A673 (cell line): ENCODE data around the gene ZNF77. TPM values are rescaled to one million over a fixed set of nuclear protein-coding genes. Genes with fewer than 3 reads are reported as not detected.
"Not testable (repeated sequence)": the region's sequence is repeated elsewhere in the genome, so short reads cannot be mapped to it uniquely, and the experiment has no call there.

Experiments
- BruUV-seq: library from RNA; stranded (reverse); fragments of 400-500 nt; replicated peaks from 2 replicates; lab custom pipeline; 2021; lab: Mats Ljungman, UMichigan
- CTCF ChIA-PET: fragments of 300-600 bp; sonication (Branson Sonifier 250); formaldehyde crosslinking; loops from one replicate; lab custom pipeline; 2022; ENCODE audit warnings: antibody characterized with exemption; lab: Charles Lee
- POLR2A ChIA-PET: fragments of 300-600 bp; sonication (Branson Sonifier 250); formaldehyde crosslinking; loops from one replicate; lab custom pipeline; 2022; ENCODE audit warnings: antibody characterized with exemption; ENCODE audit not compliant: low non-redundant PET; lab: Charles Lee
- DNase-seq: peaks from one replicate; pipeline ENCODE4 v3.0.0-alpha.2; 2015; ENCODE audit warnings: low spot score
- H3K27ac ChIP-seq: fragments of 200-600 bp; sonication (generic); 2 replicates; pipeline ENCODE4 v1.5.1; 2016; ENCODE audit warnings: mixed run types, low read depth, mild to moderate bottlenecking, mixed read lengths, antibody characterized with exemption, low read length; ENCODE audit not compliant: poor library complexity, severe bottlenecking
- H3K27me3 ChIP-seq: fragments of 200-600 bp; sonication (generic); replicated peaks from 2 replicates; pipeline ENCODE4 v1.6.1; 2017; ENCODE audit warnings: mixed run types, low read depth, mild to moderate bottlenecking, mixed read lengths, antibody characterized with exemption, low read length; ENCODE audit not compliant: insufficient read depth, poor library complexity
- H3K36me3 ChIP-seq: fragments of 200-600 bp; sonication (generic); 2 replicates; pipeline ENCODE4 v1.6.1; 2016; ENCODE audit warnings: mixed run types, mild to moderate bottlenecking, mixed read lengths, antibody characterized with exemption, low read length; ENCODE audit not compliant: insufficient read depth, poor library complexity, severe bottlenecking
- H3K4me1 ChIP-seq: fragments of 200-600 bp; sonication (generic); 2 replicates; pipeline ENCODE4 v1.6.1; 2017; ENCODE audit warnings: mixed run types, mild to moderate bottlenecking, mixed read lengths, antibody characterized with exemption, low read length; ENCODE audit not compliant: insufficient read depth, poor library complexity, severe bottlenecking
- H3K4me3 ChIP-seq: fragments of 200-600 bp; sonication (generic); 2 replicates; pipeline ENCODE4 v1.5.1; 2016; ENCODE audit warnings: low read depth, mixed run types, mild to moderate bottlenecking, mixed read lengths, low read length; ENCODE audit not compliant: poor library complexity, severe bottlenecking
- H3K9me3 ChIP-seq: fragments of 200-600 bp; sonication (generic); 2 replicates; pipeline ENCODE4 v1.6.1; 2016; ENCODE audit warnings: mixed run types, low read depth, mild to moderate bottlenecking, mixed read lengths, antibody characterized with exemption, low read length; ENCODE audit not compliant: poor library complexity, severe bottlenecking
- EZH2 ChIP-seq: fragments of 200-600 bp; sonication (generic); IDR thresholded peaks from 2 replicates; pipeline ENCODE4 v1.6.1; 2017; ENCODE audit warnings: borderline replicate concordance, low read depth, mild to moderate bottlenecking, mixed read lengths, antibody characterized with exemption, low read length; ENCODE audit not compliant: poor library complexity, severe bottlenecking
- intact Hi-C: fragments of 100-400 bp; cut with micrococcal nuclease; formaldehyde crosslinking; loops from one replicate; pipeline ENCODE4 v1.10.0; 2022; ENCODE audit not compliant: unreplicated experiment
- total RNA-seq: library from RNA; stranded (reverse); gene quantifications from 2 replicates; pipeline ENCODE4 v1.2.3, GENCODE V29; 2021
- TF ChIP-seq, protein P1 (sequence below): fragments of 300-800, 200-600 bp; sonication (generic); conservative IDR thresholded peaks from 2 replicates; pipeline ENCODE4 v1.5.1; 2017; ENCODE audit warnings: low read depth, mild to moderate bottlenecking, antibody characterized with exemption, low read length, moderate library complexity, mixed read lengths

ZNF77 gene
- total RNA-seq, 1 experiment from 2014 or later = 6.4 TPM

GRCh38 chr19:2912306-2912705, 32.5 kb downstream of the ZNF77 start:
- no peak overlapping the region for H3K27ac ChIP-seq
- BruUV-seq = no TSS peak
- peaks cover 21% of the 10 kb centered on the region for H3K36me3 ChIP-seq
- ChIA-PET POLR2A (no interaction called here), CTCF (no interaction called here)
- H3K4me3 ChIP-seq = no peak overlapping the region
- H3K27me3 ChIP-seq = no peaks in the 10 kb centered on the region
- no peaks in the 10 kb centered on the region for H3K4me1 ChIP-seq
- DNase-seq = no peak
- peaks cover 42% of the 10 kb centered on the region for H3K9me3 ChIP-seq
- intact Hi-C loops = no loop called here
- TF ChIP-seq EZH2 = no peak
- TF ChIP-seq, protein P1, sequence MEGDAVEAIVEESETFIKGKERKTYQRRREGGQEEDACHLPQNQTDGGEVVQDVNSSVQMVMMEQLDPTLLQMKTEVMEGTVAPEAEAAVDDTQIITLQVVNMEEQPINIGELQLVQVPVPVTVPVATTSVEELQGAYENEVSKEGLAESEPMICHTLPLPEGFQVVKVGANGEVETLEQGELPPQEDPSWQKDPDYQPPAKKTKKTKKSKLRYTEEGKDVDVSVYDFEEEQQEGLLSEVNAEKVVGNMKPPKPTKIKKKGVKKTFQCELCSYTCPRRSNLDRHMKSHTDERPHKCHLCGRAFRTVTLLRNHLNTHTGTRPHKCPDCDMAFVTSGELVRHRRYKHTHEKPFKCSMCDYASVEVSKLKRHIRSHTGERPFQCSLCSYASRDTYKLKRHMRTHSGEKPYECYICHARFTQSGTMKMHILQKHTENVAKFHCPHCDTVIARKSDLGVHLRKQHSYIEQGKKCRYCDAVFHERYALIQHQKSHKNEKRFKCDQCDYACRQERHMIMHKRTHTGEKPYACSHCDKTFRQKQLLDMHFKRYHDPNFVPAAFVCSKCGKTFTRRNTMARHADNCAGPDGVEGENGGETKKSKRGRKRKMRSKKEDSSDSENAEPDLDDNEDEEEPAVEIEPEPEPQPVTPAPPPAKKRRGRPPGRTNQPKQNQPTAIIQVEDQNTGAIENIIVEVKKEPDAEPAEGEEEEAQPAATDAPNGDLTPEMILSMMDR = no peak

DNA sequence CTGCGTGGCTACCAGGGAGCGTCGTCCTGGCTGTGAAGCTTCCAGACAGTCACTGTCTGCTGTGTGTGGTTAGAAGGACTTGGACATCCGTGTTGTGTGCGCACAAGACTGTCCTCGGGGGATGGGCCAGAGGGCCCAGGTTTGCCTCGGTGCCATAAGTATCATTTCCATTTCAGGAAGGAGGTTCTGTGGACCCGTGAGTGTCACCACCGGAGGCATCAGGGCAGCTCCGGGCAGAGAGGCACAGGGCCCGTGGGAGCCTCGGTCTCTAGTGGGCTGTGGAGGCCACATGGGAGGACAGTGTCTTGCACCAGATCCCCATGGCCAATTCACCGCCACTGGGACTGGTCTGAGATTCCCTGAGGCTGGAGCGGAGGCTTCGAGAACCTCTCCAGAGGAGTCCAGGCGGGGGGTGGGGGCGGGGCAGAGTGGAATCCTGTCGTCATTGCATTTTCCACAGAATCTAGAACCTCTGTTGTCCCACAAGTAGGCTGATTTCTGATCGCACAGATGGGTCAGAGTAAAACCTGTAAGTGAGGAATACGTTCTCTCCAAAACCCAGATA, 38.1 kb downstream of the ZNF77 start:
- ChIA-PET CTCF (interaction anchor here (0.5 kb wide), 2 partner anchors 138 to 238 kb away, joined by 3 read pairs; no protein-coding TSS in a partner anchor), POLR2A (interaction anchor here (0.5 kb wide), 1 partner anchor 141 kb away, joined by 8 read pairs; no protein-coding TSS in a partner anchor)
- Histone ChIP-seq H3K27ac (no peak overlapping the region), H3K36me3 (no peaks in the 10 kb centered on the region), H3K27me3 (no peaks in the 10 kb centered on the region), H3K4me1 (no peaks in the 10 kb centered on the region), H3K4me3 (no peak overlapping the region), H3K9me3 (no peaks in the 10 kb centered on the region)
- DNase-seq = no peak
- intact Hi-C loops = no loop called here
- no TSS peak for BruUV-seq
- TF ChIP-seq EZH2 = no peak
- TF ChIP-seq, protein P1 = no peak

DNA sequence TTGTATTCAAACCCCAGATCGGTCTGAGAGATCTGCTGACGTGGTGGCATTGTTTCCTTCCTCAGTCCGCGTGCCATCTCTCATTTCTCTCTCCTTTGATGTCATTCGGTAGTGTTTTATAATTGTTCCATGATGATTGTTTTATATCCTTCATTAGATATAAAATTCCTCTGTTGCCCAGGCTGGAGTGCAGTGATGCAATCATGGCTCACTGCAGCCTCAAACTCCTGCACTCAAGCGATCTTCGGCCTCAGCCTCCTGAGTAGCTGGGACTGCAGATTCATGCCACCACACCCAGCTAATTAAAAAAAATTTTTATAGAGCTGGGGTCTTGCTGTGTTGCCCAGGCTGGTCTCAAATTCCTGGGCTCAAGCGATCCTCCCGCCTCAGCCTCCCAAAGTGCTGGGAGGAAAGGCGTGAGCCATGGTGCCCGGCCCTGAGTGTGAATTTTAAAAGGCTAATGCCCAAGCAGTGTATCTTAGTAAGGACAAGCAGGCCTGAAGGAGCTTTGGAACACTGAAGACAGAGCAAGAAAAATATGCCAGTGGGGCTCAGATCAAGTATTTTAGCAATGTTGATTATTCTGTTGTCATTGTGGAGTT, 38.8 kb downstream of the ZNF77 start:
- no peaks in the 10 kb centered on the region for H3K9me3 ChIP-seq
- no peak for TF ChIP-seq EZH2
- TF ChIP-seq, protein P1 = no peak
- no peaks in the 10 kb centered on the region for H3K36me3 ChIP-seq
- ChIA-PET CTCF (no interaction called here), POLR2A (no interaction called here)
- BruUV-seq = no TSS peak
- intact Hi-C loops = no loop called here
- H3K27ac ChIP-seq = no peak overlapping the region
- no peaks in the 10 kb centered on the region for H3K4me1 ChIP-seq
- no peaks in the 10 kb centered on the region for H3K27me3 ChIP-seq
- no peak overlapping the region for H3K4me3 ChIP-seq
- DNase-seq = no peak

DNA sequence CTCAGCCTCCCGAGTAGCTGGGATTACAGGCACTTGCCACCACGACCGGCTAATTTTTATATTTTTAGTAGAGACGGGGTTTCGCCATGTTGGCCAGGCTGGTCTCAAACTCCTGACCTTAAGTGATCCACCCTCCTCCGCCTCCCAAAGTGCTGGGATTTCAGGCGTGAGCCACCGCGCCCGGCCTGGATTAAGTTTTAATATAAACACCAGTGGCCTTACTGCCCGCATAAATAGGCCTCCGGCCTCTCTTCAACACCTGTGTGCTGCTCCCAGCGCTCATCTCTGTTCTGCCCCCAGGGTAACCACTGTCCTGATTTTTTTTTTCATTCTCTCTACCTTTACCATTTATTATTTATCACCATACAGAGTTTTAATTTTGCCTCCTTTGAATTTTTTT, 41.4 kb downstream of the ZNF77 start:
- H3K4me3 ChIP-seq, H3K9me3 ChIP-seq, H3K4me1 ChIP-seq, POLR2A ChIA-PET, H3K27me3 ChIP-seq, H3K27ac ChIP-seq, intact Hi-C loops, DNase-seq, H3K36me3 ChIP-seq, CTCF ChIA-PET, BruUV-seq: not testable (repeated sequence)
